Measurements from ENCODE around the gene SLC26A8.

DNA sequence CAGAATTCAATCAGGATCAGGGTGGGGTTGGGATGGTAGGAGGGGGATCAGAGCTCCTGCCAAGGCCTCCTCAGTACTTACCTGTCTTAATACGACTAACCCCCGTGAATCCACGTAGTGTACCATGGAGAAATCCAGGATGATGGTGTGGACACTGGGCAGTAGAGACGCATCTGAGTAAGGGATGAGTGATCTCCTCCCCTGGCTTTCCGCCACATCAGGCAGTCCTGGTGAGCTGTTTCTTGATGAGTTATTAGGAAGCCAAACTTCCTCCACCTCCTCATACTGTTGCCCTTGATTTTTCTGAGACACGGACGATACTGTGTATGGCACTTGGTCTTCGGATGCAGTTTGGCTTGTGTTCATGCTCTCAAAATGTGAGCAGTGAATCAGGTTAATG lies 69.4 kb downstream of the SLC26A8 start:
- TF ChIP-seq, protein P1, sequence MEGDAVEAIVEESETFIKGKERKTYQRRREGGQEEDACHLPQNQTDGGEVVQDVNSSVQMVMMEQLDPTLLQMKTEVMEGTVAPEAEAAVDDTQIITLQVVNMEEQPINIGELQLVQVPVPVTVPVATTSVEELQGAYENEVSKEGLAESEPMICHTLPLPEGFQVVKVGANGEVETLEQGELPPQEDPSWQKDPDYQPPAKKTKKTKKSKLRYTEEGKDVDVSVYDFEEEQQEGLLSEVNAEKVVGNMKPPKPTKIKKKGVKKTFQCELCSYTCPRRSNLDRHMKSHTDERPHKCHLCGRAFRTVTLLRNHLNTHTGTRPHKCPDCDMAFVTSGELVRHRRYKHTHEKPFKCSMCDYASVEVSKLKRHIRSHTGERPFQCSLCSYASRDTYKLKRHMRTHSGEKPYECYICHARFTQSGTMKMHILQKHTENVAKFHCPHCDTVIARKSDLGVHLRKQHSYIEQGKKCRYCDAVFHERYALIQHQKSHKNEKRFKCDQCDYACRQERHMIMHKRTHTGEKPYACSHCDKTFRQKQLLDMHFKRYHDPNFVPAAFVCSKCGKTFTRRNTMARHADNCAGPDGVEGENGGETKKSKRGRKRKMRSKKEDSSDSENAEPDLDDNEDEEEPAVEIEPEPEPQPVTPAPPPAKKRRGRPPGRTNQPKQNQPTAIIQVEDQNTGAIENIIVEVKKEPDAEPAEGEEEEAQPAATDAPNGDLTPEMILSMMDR (IDR thresholded peaks at IDR 0.05 in 2 of 3, conservative IDR thresholded peaks at IDR 0.05 in 1 of 3; ENCODE audit: borderline replicate concordance in 1 of 3, insufficient read depth in 1 of 3, low read depth in 2 of 3, low read length in 2 of 3) = no peak
- TF ChIP-seq POLR2A (IDR thresholded peaks at IDR 0.05; ENCODE audit: borderline replicate concordance, extremely low read depth, insufficient read depth, insufficient read length) (no peak), FOSL1 (IDR thresholded peaks at IDR 0.05; ENCODE audit: low read depth) (no peak), POLR2AphosphoS5 (IDR thresholded peaks at IDR 0.05; ENCODE audit: low read depth, low read length) (no peak), SRF (IDR thresholded peaks at IDR 0.05; ENCODE audit: low read depth) (no peak), RAD21 (IDR thresholded peaks at IDR 0.05; ENCODE audit: low read depth) (no peak), ZFX (IDR thresholded peaks at IDR 0.05) (no peak), ZNF274 (IDR thresholded peaks at IDR 0.05; ENCODE audit: low read depth, low read length) (no peak), YY1 (IDR thresholded peaks at IDR 0.05; ENCODE audit: extremely low read depth, insufficient replicate concordance, low read depth, low read length) (no peak), EGR1 (IDR thresholded peaks at IDR 0.05; ENCODE audit: low read depth) (no peak), EZH2 (IDR thresholded peaks at IDR 0.05) (no peak)
- TF ChIP-seq, protein P2, sequence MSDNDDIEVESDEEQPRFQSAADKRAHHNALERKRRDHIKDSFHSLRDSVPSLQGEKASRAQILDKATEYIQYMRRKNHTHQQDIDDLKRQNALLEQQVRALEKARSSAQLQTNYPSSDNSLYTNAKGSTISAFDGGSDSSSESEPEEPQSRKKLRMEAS (IDR thresholded peaks at IDR 0.05) = no peak
- TF ChIP-seq, protein P3, sequence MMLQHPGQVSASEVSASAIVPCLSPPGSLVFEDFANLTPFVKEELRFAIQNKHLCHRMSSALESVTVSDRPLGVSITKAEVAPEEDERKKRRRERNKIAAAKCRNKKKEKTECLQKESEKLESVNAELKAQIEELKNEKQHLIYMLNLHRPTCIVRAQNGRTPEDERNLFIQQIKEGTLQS (IDR thresholded peaks at IDR 0.05) = no peak

Data from HCT116 (cell line).